Peyer's patch (tissue), 4 donors: ENCODE measurements around the gene SASH3.

Experiments
- CTCF ChIP-seq, 6 experiments: fragments of 450-650 bp in 4 of 6; fragments of 200-600 bp in 2 of 6; sonication (generic) in 1 of 6; IDR thresholded peaks; one replicate each; pipeline ENCODE4 v1.5.1; 2017 to 2019; ENCODE audit warnings: antibody characterized with exemption in 6 of 6, mild to moderate bottlenecking in 3 of 6, moderate library complexity in 1 of 6
- POLR2A ChIP-seq, 2 donors: fragments of 450-650 bp; IDR thresholded peaks; one replicate each; pipeline ENCODE4 v1.5.1; 2017; ENCODE audit warnings: antibody characterized with exemption in 2 of 2, mild to moderate bottlenecking in 2 of 2, moderate library complexity in 2 of 2

DNA sequence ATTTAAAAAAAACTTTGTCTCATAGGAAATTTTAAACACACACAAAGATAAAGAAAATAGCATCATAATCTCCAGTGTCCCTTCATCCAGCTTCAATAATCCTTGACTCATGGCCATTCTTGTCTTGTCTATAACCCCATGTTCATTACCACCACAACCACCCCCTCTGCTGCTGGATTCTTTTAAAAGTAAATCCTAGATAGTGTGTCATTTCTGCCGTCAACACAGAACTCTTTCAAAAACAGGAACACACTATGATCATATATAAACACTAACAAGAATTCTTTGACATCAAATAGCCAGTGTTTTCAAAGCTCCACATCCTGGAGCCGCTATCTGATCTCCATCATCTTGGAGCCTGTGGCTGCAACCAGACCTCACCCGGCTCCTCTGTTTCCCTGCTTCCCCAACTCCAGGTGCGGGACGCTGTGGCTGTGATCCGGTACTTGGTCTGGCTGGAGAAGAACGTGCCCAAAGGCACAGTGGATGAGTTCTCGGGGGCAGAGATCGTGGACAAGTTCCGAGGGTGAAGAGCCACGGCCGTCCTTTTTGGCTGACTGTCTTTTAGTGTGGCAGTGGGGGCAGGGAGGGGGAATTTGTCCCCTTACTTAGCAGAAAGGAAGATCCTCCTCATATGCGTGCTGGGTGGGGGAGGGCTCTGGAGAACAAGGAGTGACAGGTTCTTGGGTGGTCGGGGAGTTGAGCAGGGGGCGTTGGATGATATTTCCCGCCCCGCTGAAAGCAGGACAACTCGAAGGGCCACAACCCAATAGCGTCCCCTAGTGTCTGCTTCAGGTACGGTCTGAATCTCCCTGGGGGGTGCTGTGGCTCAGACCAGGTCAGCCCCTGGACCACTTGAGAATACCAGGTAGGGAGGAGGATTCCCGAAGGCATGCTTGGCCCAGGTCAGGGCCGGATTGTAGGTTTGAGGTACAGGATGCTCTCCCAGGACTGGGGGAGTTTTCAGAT is 25.4 kb upstream of the SASH3 start:
- TF ChIP-seq CTCF (IDR thresholded peaks at IDR 0.05) (peak in 4 of 6 experiments; percentile 11 to 44 (median 31)), POLR2A (IDR thresholded peaks at IDR 0.05) (no peak)
